Activated CD4-positive, alpha-beta memory T cell treated with anti-CD3 and anti-CD28 coated beads for 36 hours (primary cell): ENCODE measurements around the gene AFF3. TPM values are rescaled to one million over a fixed set of nuclear protein-coding genes. Genes with fewer than 3 reads are reported as not detected.

Experiments
- CTCF ChIA-PET: fragments of 350-600 bp; sonication (Branson Sonifier 250); formaldehyde crosslinking; loops from one replicate; lab custom pipeline; 2021; ENCODE audit warnings: antibody characterized with exemption, inconsistent platforms; lab: Charles Lee
- POLR2A ChIA-PET: fragments of 350-600 bp; sonication (Branson Sonifier 250); formaldehyde crosslinking; loops from one replicate; lab custom pipeline; 2021; ENCODE audit warnings: antibody characterized with exemption; lab: Charles Lee
- DNase-seq: peaks from one replicate; pipeline ENCODE4 v3.0.0-alpha.2; 2020
- H3K27ac Mint-ChIP-seq: one replicate; pipeline ENCODE4 v1.8.0; 2021; ENCODE audit warnings: mixed read lengths
- H3K27me3 Mint-ChIP-seq: one replicate; pipeline ENCODE4 v1.8.0; 2021; ENCODE audit warnings: mixed read lengths
- H3K36me3 Mint-ChIP-seq: one replicate; pipeline ENCODE4 v1.8.0; 2021; ENCODE audit warnings: mixed read lengths
- H3K4me1 Mint-ChIP-seq: one replicate; pipeline ENCODE4 v1.8.0; 2021; ENCODE audit warnings: low read depth, mixed read lengths
- H3K4me3 Mint-ChIP-seq: one replicate; pipeline ENCODE4 v1.8.0; 2021; ENCODE audit warnings: mild to moderate bottlenecking, mixed read lengths
- H3K9me3 Mint-ChIP-seq: one replicate; pipeline ENCODE4 v1.8.0; 2021; ENCODE audit warnings: mixed read lengths
- intact Hi-C: fragments of 100-400 bp; cut with micrococcal nuclease; formaldehyde crosslinking; loops from one replicate; pipeline ENCODE4 v1.15.1; 2023
- total RNA-seq, 2 experiments: library from RNA; stranded (reverse); gene quantifications; one replicate each; pipeline ENCODE4 v1.2.3, GENCODE V29; 2021

Gene AFF3
- total RNA-seq, 2 experiments from 2014 or later: 0.22 to 0.59 TPM

GRCh38 chr2:99543247-99543646 lies 599.1 kb downstream of the AFF3 start:
- Mint-ChIP-seq H3K27me3 (peaks cover 18% of the 10 kb centered on the region), H3K4me1 (no peaks in the 10 kb centered on the region), H3K4me3 (no peak overlapping the region), H3K27ac (no peak overlapping the region), H3K9me3 (no peaks in the 10 kb centered on the region), H3K36me3 (no peaks in the 10 kb centered on the region)
- POLR2A ChIA-PET: no interaction called here
- DNase-seq: no peak
- intact Hi-C loops: no loop called here
- CTCF ChIA-PET: no interaction called here

GRCh38 chr2:99537910-99538485 lies 604.4 kb downstream of the AFF3 start:
- Mint-ChIP-seq H3K27me3 (peaks cover 5% of the 10 kb centered on the region), H3K27ac (no peak overlapping the region), H3K4me1 (no peaks in the 10 kb centered on the region), H3K36me3 (no peaks in the 10 kb centered on the region), H3K4me3 (no peak overlapping the region), H3K9me3 (peaks cover 7% of the 10 kb centered on the region)
- intact Hi-C loops: no loop called here
- CTCF ChIA-PET: no interaction called here
- DNase-seq: no peak
- POLR2A ChIA-PET: no interaction called here

GRCh38 chr2:99524056-99524455 lies 618.3 kb downstream of the AFF3 start:
- Mint-ChIP-seq H3K4me1 (no peaks in the 10 kb centered on the region), H3K9me3 (no peaks in the 10 kb centered on the region), H3K36me3 (no peaks in the 10 kb centered on the region), H3K27me3 (peaks cover 6% of the 10 kb centered on the region), H3K4me3 (no peak overlapping the region), H3K27ac (no peak overlapping the region)
- ChIA-PET POLR2A (no interaction called here), CTCF (no interaction called here)
- intact Hi-C loops: no loop called here
- no peak for DNase-seq

GRCh38 chr2:99522157-99522556 lies 620.2 kb downstream of the AFF3 start:
- no peaks in the 10 kb centered on the region for H3K36me3 Mint-ChIP-seq
- H3K27me3 Mint-ChIP-seq: peaks cover 8% of the 10 kb centered on the region
- intact Hi-C loops: no loop called here
- H3K4me3 Mint-ChIP-seq: no peak overlapping the region
- no peaks in the 10 kb centered on the region for H3K9me3 Mint-ChIP-seq
- CTCF ChIA-PET: no interaction called here
- no peak for DNase-seq
- POLR2A ChIA-PET: no interaction called here
- H3K27ac Mint-ChIP-seq: no peak overlapping the region
- no peaks in the 10 kb centered on the region for H3K4me1 Mint-ChIP-seq

GRCh38 chr2:99520813-99521212 lies 621.6 kb downstream of the AFF3 start:
- POLR2A ChIA-PET: no interaction called here
- Mint-ChIP-seq H3K36me3 (no peaks in the 10 kb centered on the region), H3K4me3 (no peak overlapping the region), H3K9me3 (no peaks in the 10 kb centered on the region), H3K27me3 (peaks cover 8% of the 10 kb centered on the region), H3K4me1 (no peaks in the 10 kb centered on the region), H3K27ac (no peak overlapping the region)
- DNase-seq: no peak
- intact Hi-C loops: no loop called here
- CTCF ChIA-PET: no interaction called here

- no peaks in the 10 kb centered on the region for H3K9me3 Mint-ChIP-seq
- no peak for DNase-seq
- H3K27ac Mint-ChIP-seq: no peak overlapping the region
- H3K4me3 Mint-ChIP-seq: no peak overlapping the region
- ChIA-PET POLR2A (no interaction called here), CTCF (no interaction called here)
- peaks cover 8% of the 10 kb centered on the region for H3K27me3 Mint-ChIP-seq
- H3K4me1 Mint-ChIP-seq: no peaks in the 10 kb centered on the region
- H3K36me3 Mint-ChIP-seq: no peaks in the 10 kb centered on the region
- intact Hi-C loops: no loop called here
Measured at GRCh38 chr2:99520195-99520594, 622.2 kb downstream of the AFF3 start.

- peaks cover 5% of the 10 kb centered on the region for H3K27me3 Mint-ChIP-seq
- no peaks in the 10 kb centered on the region for H3K4me1 Mint-ChIP-seq
- no peaks in the 10 kb centered on the region for H3K36me3 Mint-ChIP-seq
- H3K9me3 Mint-ChIP-seq: no peaks in the 10 kb centered on the region
- CTCF ChIA-PET: interaction anchor here (0.6 kb wide), 1 partner anchor 372 kb away, joined by 3 read pairs; no protein-coding TSS in a partner anchor
- no peak overlapping the region for H3K4me3 Mint-ChIP-seq
- intact Hi-C loops: no loop called here
- H3K27ac Mint-ChIP-seq: no peak overlapping the region
- POLR2A ChIA-PET: no interaction called here
- no peak for DNase-seq
Measured at GRCh38 chr2:99514357-99514756, 628.0 kb downstream of the AFF3 start.

GRCh38 chr2:99512181-99512591 lies 630.2 kb downstream of the AFF3 start:
- no peaks in the 10 kb centered on the region for H3K27me3 Mint-ChIP-seq
- CTCF ChIA-PET: no interaction called here
- H3K9me3 Mint-ChIP-seq: no peaks in the 10 kb centered on the region
- DNase-seq: no peak
- H3K27ac Mint-ChIP-seq: no peak overlapping the region
- H3K4me3 Mint-ChIP-seq: no peak overlapping the region
- no peaks in the 10 kb centered on the region for H3K36me3 Mint-ChIP-seq
- intact Hi-C loops: no loop called here
- H3K4me1 Mint-ChIP-seq: no peaks in the 10 kb centered on the region
- POLR2A ChIA-PET: interaction anchor here (0.7 kb wide), 1 partner anchor 21 kb away, joined by 3 read pairs; no protein-coding TSS in a partner anchor

- ChIA-PET POLR2A (no interaction called here), CTCF (no interaction called here)
- Mint-ChIP-seq H3K27ac (no peak overlapping the region), H3K4me1 (peaks cover 11% of the 10 kb centered on the region), H3K9me3 (no peaks in the 10 kb centered on the region), H3K4me3 (no peak overlapping the region), H3K36me3 (no peaks in the 10 kb centered on the region), H3K27me3 (no peaks in the 10 kb centered on the region)
- intact Hi-C loops: no loop called here
- no peak for DNase-seq
Measured at GRCh38 chr2:99509387-99509786, 633.0 kb downstream of the AFF3 start.

- no peak overlapping the region for H3K4me3 Mint-ChIP-seq
- ChIA-PET POLR2A (no interaction called here), CTCF (interaction anchor here (0.5 kb wide), 1 partner anchor 41 kb away, joined by 3 read pairs; no protein-coding TSS in a partner anchor)
- H3K9me3 Mint-ChIP-seq: no peaks in the 10 kb centered on the region
- H3K4me1 Mint-ChIP-seq: peaks cover 18% of the 10 kb centered on the region
- no peak overlapping the region for H3K27ac Mint-ChIP-seq
- intact Hi-C loops: no loop called here
- H3K27me3 Mint-ChIP-seq: no peaks in the 10 kb centered on the region
- DNase-seq: no peak
- H3K36me3 Mint-ChIP-seq: no peaks in the 10 kb centered on the region
Measured at GRCh38 chr2:99507937-99508818, 634.2 kb downstream of the AFF3 start.

GRCh38 chr2:99504844-99505584 lies 637.4 kb downstream of the AFF3 start:
- POLR2A ChIA-PET: no interaction called here
- CTCF ChIA-PET: no interaction called here
- H3K4me1 Mint-ChIP-seq: peaks cover 18% of the 10 kb centered on the region
- H3K36me3 Mint-ChIP-seq: no peaks in the 10 kb centered on the region
- H3K27me3 Mint-ChIP-seq: peaks cover under 1% of the 10 kb centered on the region
- H3K27ac Mint-ChIP-seq: no peak overlapping the region
- no peaks in the 10 kb centered on the region for H3K9me3 Mint-ChIP-seq
- DNase-seq: no peak
- intact Hi-C loops: no loop called here
- no peak overlapping the region for H3K4me3 Mint-ChIP-seq
